ENCODE results near the gene XPO1. TPM values are rescaled to one million over a fixed set of nuclear protein-coding genes. Genes with fewer than 3 reads are reported as not detected.

The XPO1 gene
- total RNA-seq, 2 donors from 2014 or later: 264 to 315 TPM

DNA sequence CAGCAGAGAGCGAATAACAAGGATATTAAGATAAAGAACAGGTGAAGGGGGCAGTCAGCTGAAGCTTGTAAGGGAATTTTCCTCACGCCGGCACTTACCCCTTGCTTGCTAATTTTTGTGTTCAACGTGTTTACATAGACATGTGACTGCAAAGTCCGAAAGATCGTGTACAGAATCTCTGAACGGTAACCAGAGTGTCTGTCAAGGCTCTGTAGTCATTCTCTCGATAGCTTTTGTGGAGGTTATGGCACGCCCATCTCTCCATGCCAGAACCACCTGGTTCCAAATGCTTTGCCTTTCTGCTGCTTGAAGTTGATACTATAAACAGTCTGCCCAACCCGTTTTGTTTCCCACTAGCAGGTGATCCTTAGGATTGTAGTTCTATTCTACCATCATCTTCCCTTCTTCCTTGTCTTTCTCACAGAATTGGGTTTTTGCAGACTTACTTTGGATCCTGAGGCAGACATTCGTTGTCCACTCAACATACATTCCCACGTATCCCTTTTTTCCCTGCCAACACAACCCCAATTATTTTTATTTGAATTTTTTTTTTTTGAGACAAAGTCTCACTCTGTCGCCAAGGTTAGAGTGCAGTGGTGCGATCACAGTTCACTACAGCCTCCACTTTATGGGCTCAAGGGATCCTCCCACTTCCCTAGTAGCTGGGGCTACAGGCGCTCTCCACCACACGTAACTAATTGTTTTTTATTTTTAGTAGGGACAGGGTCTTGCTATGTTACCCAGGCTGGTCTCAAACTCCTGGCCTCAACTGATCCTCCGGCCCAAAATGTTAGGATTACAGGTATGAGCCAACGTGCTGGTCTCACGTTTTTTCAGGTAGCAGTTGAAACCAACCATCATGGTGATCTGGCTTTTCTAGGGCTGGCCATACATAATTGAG, 66.0 kb downstream of the XPO1 start:
- 35 to 45% methylated on average over 15 to 19 of the region's 19 CpGs for WGBS, 2 experiments (ENCODE audit: insufficient coverage in 1 of 2, insufficient read length in 1 of 2)
- Histone ChIP-seq H3K9ac (ENCODE audit: extremely low read depth, low read length, poor library complexity, severe bottlenecking) (peak overlapping the region; percentile 96), H3K4me1 (ENCODE audit: control insufficient read depth, insufficient read depth, low read length) (peaks cover 3% of the 10 kb centered on the region), H3K27me3 (ENCODE audit: control insufficient read depth, insufficient read depth, low read length, poor library complexity, severe bottlenecking) (no peaks in the 10 kb centered on the region), H3K9me3 (ENCODE audit: control insufficient read depth, low read length) (no peaks in the 10 kb centered on the region), H3K27ac (ENCODE audit: low read depth, low read length) (peak overlapping the region; percentile 93), H3K4me3 (ENCODE audit: low read length) (peak overlapping the region; percentile 90), H3K36me3 (ENCODE audit: control insufficient read depth, insufficient read depth, low read length) (peaks cover 22% of the 10 kb centered on the region)
- peak overlapping the region; percentile 91 for H3K27ac Mint-ChIP-seq
- H3K4me3 Mint-ChIP-seq: peak overlapping the region; percentile 77
- TF ChIP-seq, protein P1, sequence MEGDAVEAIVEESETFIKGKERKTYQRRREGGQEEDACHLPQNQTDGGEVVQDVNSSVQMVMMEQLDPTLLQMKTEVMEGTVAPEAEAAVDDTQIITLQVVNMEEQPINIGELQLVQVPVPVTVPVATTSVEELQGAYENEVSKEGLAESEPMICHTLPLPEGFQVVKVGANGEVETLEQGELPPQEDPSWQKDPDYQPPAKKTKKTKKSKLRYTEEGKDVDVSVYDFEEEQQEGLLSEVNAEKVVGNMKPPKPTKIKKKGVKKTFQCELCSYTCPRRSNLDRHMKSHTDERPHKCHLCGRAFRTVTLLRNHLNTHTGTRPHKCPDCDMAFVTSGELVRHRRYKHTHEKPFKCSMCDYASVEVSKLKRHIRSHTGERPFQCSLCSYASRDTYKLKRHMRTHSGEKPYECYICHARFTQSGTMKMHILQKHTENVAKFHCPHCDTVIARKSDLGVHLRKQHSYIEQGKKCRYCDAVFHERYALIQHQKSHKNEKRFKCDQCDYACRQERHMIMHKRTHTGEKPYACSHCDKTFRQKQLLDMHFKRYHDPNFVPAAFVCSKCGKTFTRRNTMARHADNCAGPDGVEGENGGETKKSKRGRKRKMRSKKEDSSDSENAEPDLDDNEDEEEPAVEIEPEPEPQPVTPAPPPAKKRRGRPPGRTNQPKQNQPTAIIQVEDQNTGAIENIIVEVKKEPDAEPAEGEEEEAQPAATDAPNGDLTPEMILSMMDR (conservative IDR thresholded peaks at IDR 0.05): no peak
- no peaks in the 10 kb centered on the region for H3K27me3 Mint-ChIP-seq (ENCODE audit: insufficient read depth)
- no peaks in the 10 kb centered on the region for H3K9me3 Mint-ChIP-seq
- H3K4me1 Mint-ChIP-seq: peaks cover 11% of the 10 kb centered on the region
- peaks cover 31% of the 10 kb centered on the region for H3K36me3 Mint-ChIP-seq (ENCODE audit: low read depth)
- DNase-seq: no peak

DNA sequence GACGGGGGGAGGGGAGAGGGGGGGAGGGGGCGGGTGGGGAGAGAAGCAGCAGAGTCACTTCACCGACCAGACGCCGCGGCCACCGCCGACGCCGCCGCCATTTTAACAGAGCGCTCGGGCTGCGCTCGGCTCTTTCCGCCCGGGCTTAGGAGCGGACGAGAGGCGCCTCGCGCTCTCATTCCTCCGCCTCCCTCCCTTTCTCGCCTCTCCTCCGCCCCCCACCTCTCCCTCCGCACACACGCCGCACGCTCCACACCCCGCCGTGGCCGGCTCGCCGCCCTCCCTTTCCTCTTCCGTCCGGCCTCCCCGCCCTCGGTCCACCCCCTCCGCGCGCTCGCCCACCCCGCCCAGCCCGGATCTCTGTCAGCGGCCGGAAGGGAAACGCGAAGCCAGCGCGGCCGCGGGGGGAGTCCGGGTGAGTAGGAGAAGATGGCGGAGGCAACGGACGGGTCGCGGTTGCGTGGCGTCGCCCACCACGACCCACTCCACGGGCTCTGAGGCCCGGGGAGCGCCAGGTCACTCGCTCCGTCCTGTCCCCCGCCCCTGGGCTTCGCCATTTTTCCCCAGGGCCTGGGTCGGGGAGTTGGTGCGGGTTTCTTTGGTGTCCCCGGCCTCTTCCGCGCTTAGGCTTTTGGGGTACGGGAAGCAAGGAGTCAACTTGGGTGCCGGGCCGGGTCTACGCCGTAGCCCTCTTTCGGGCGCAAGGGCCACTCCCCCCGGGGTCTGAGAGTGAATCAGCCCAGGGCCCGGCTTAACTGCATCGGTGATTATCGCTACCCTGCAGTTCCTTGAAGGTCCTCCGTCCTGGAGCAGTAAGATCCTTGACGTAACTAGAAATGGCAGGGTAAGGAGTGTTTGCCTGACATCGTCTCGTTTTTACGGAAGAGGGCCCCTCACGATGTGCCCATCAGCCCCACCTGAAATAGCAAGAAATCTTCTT, 66.9 kb downstream of the XPO1 start, which contains the start of gene USP34:
Gene USP34 (minus strand): TSS at position 123 of the 940 bp plus-strand sequence. CDS start 395 bp downstream, outside the sequence.
- Histone ChIP-seq H3K27ac (ENCODE audit: low read depth, low read length) (peak within 1 kb of the TSS; percentile 93), H3K4me3 (ENCODE audit: low read length) (peak within 1 kb of the TSS; percentile 95), H3K4me1 (ENCODE audit: control insufficient read depth, insufficient read depth, low read length) (peaks cover 3% of the 10 kb centered on the region), H3K9me3 (ENCODE audit: control insufficient read depth, low read length) (no peaks in the 10 kb centered on the region), H3K27me3 (ENCODE audit: control insufficient read depth, insufficient read depth, low read length, poor library complexity, severe bottlenecking) (no peaks in the 10 kb centered on the region), H3K36me3 (ENCODE audit: control insufficient read depth, insufficient read depth, low read length) (peaks cover 15% of the 10 kb centered on the region), H3K9ac (ENCODE audit: extremely low read depth, low read length, poor library complexity, severe bottlenecking) (peak within 1 kb of the TSS; percentile 96)
- Mint-ChIP-seq H3K27ac (peak within 1 kb of the TSS; percentile 98), H3K4me1 (peaks cover 11% of the 10 kb centered on the region), H3K36me3 (ENCODE audit: low read depth) (peaks cover 28% of the 10 kb centered on the region), H3K4me3 (peak within 1 kb of the TSS; percentile 77), H3K9me3 (no peaks in the 10 kb centered on the region), H3K27me3 (ENCODE audit: insufficient read depth) (no peaks in the 10 kb centered on the region)
- DNase-seq: peak; percentile 98
- TF ChIP-seq, protein P1 (conservative IDR thresholded peaks at IDR 0.05): peak; percentile 16
- WGBS, 2 experiments (ENCODE audit: insufficient coverage in 1 of 2, insufficient read length in 1 of 2): 0% methylated on average over 14 to 87 of the region's 91 CpGs
